GM18858 (cell line): ENCODE data around the gene TAF11L6.
"Not testable (repeated sequence)": the region's sequence is repeated elsewhere in the genome, so short reads cannot be mapped to it uniquely, and the experiment has no call there.

Experiments used
- ATAC-seq: cut with Tn5 transposase; IDR thresholded peaks from one replicate; pipeline ENCODE4 v1.9.1; 2021; ENCODE audit not compliant: unreplicated experiment

Gene TAF11L6

GRCh38 chr5:17528369-17528768 is at the start of gene TAF11L6:
TAF11L6 (plus strand) TSS chr5:17528669.
- not testable (repeated sequence) for ATAC-seq

- no peak for ATAC-seq
Measured at GRCh38 chr5:17481378-17481777, 47.1 kb upstream of the TAF11L6 start.

- no peak for ATAC-seq
Measured at GRCh38 chr5:17482790-17483189, 45.7 kb upstream of the TAF11L6 start.

- not testable (repeated sequence) for ATAC-seq
Measured at GRCh38 chr5:17486464-17487173, 41.9 kb upstream of the TAF11L6 start.

- ATAC-seq: no peak
Measured at GRCh38 chr5:17487174-17487512, 41.3 kb upstream of the TAF11L6 start.

GRCh38 chr5:17491257-17491656 is 37.2 kb upstream of the TAF11L6 start:
- not testable (repeated sequence) for ATAC-seq

- no peak for ATAC-seq
Measured at GRCh38 chr5:17492770-17493169, 35.7 kb upstream of the TAF11L6 start.

GRCh38 chr5:17497446-17497845 is 31.0 kb upstream of the TAF11L6 start:
- no peak for ATAC-seq

- not testable (repeated sequence) for ATAC-seq
Measured at GRCh38 chr5:17497931-17498330, 30.5 kb upstream of the TAF11L6 start, which contains the start of gene TAF11L2. TAF11L2 (plus strand) TSS chr5:17498231.

- ATAC-seq: no peak
Measured at GRCh38 chr5:17511775-17512325, 16.6 kb upstream of the TAF11L6 start.

GRCh38 chr5:17517526-17517925 is 10.9 kb upstream of the TAF11L6 start:
- ATAC-seq: not testable (repeated sequence)

GRCh38 chr5:17518067-17518466 is 10.4 kb upstream of the TAF11L6 start, which contains the start of gene TAF11L3:
TAF11L3 (plus strand) TSS chr5:17518367.
- not testable (repeated sequence) for ATAC-seq

GRCh38 chr5:17519508-17519907 is 9.0 kb upstream of the TAF11L6 start:
- ATAC-seq: not testable (repeated sequence)

GRCh38 chr5:17521501-17521900 is 7.0 kb upstream of the TAF11L6 start, which contains the start of gene TAF11L4:
TAF11L4 (plus strand) TSS chr5:17521801.
- ATAC-seq: not testable (repeated sequence)

GRCh38 chr5:17524935-17525334 is 3.5 kb upstream of the TAF11L6 start, which contains the start of gene TAF11L5:
TAF11L5 (plus strand) TSS chr5:17525235.
- ATAC-seq: not testable (repeated sequence)

GRCh38 chr5:17526504-17526903 is 2.0 kb upstream of the TAF11L6 start:
- ATAC-seq: not testable (repeated sequence)
